Naive thymus-derived CD4-positive, alpha-beta T cell (primary cell): ENCODE results near the gene DNM3. TPM values are rescaled to one million over a fixed set of nuclear protein-coding genes. Genes with fewer than 3 reads are reported as not detected.

ENCODE experiments used
- ATAC-seq: fragments of 150-1000 bp; cut with Tn5 transposase; 2 replicates; pipeline ENCODE4 v1.10.0; 2021; ENCODE audit warnings: mild to moderate bottlenecking, moderate library complexity
- CTCF ChIA-PET: fragments of 350-600 bp; sonication (Branson Sonifier 250); formaldehyde crosslinking; loops from one replicate; lab custom pipeline; 2021; ENCODE audit warnings: antibody characterized with exemption; lab: Charles Lee
- POLR2A ChIA-PET: fragments of 350-600 bp; sonication (Branson Sonifier 250); formaldehyde crosslinking; loops from one replicate; lab custom pipeline; 2021; ENCODE audit warnings: antibody characterized with exemption, inconsistent platforms; lab: Charles Lee
- DNase-seq, 9 donors: peaks; one replicate each; pipeline versions ENCODE4 v3.0.0 to v3.0.0-alpha.2; 2020 to 2022; ENCODE audit warnings: mixed read lengths in 1 of 9
- H3K27ac ChIP-seq: one replicate; pipeline ENCODE4 v1.7.0; 2013; ENCODE audit warnings: mild to moderate bottlenecking, low read depth, low read length, moderate library complexity
- H3K27me3 ChIP-seq, 2 donors: one replicate each; pipeline ENCODE4 v1.7.0; 2013; ENCODE audit warnings: low read length in 2 of 2, mild to moderate bottlenecking in 2 of 2, moderate library complexity in 2 of 2; ENCODE audit not compliant: control insufficient read depth in 2 of 2, insufficient read depth in 2 of 2
- H3K36me3 ChIP-seq, 3 experiments: 1 replicate in 2 of 3; 2 replicates in 1 of 3; pipeline ENCODE4 v1.7.0; 2013; ENCODE audit warnings: low read length in 3 of 3, mild to moderate bottlenecking in 3 of 3, moderate library complexity in 1 of 3; ENCODE audit not compliant: insufficient read depth in 3 of 3, control insufficient read depth in 2 of 3
- H3K4me1 ChIP-seq, 2 donors: one replicate each; pipeline ENCODE4 v1.7.0; 2013; ENCODE audit warnings: low read length in 2 of 2, mild to moderate bottlenecking in 2 of 2, moderate library complexity in 1 of 2; ENCODE audit not compliant: control insufficient read depth in 2 of 2, insufficient read depth in 2 of 2
- H3K4me3 ChIP-seq: 2 replicates; pipeline ENCODE4 v1.7.0; 2013; ENCODE audit warnings: mild to moderate bottlenecking, low read length
- H3K9me3 ChIP-seq, 3 experiments: 1 replicate in 2 of 3; 2 replicates in 1 of 3; pipeline ENCODE4 v1.7.0; 2013; ENCODE audit warnings: low read length in 3 of 3; ENCODE audit not compliant: control insufficient read depth in 2 of 3
- H3K27ac Mint-ChIP-seq, 9 donors: one replicate each; pipeline ENCODE4 v1.8.0; 2020 to 2022; ENCODE audit warnings: mixed read lengths in 9 of 9, mild to moderate bottlenecking in 8 of 9, moderate library complexity in 5 of 9, inconsistent platforms in 2 of 9
- H3K27me3 Mint-ChIP-seq, 5 donors: one replicate each; pipeline ENCODE4 v1.8.0; 2021 to 2022; ENCODE audit warnings: mixed read lengths in 5 of 5, mild to moderate bottlenecking in 1 of 5
- H3K36me3 Mint-ChIP-seq, 5 donors: one replicate each; pipeline ENCODE4 v1.8.0; 2020 to 2022; ENCODE audit warnings: mixed read lengths in 5 of 5, mild to moderate bottlenecking in 3 of 5, inconsistent platforms in 1 of 5
- H3K4me1 Mint-ChIP-seq, 7 donors: one replicate each; pipeline ENCODE4 v1.8.0; 2020 to 2022; ENCODE audit warnings: mixed read lengths in 7 of 7, mild to moderate bottlenecking in 3 of 7, inconsistent platforms in 1 of 7
- H3K4me3 Mint-ChIP-seq, 10 donors: one replicate each; pipeline ENCODE4 v1.8.0; 2020 to 2022; ENCODE audit warnings: mild to moderate bottlenecking in 10 of 10, mixed read lengths in 10 of 10, moderate library complexity in 6 of 10, inconsistent platforms in 2 of 10
- H3K9me3 Mint-ChIP-seq, 11 donors: one replicate each; pipeline ENCODE4 v1.8.0; 2020 to 2022; ENCODE audit warnings: mixed read lengths in 11 of 11, mild to moderate bottlenecking in 4 of 11, inconsistent platforms in 1 of 11, moderate library complexity in 1 of 11
- intact Hi-C, 2 donors: fragments of 100-400 bp; cut with micrococcal nuclease; formaldehyde crosslinking; loops; one replicate each; pipeline ENCODE4 v1.15.1; 2023
- polyA plus RNA-seq, 2 donors: library from polyadenylated mRNA; unstranded; fragments of 300-500 nt; fragmentation: Illumina TruSeq; gene quantifications; one replicate each; pipeline ENCODE4 v1.2.3, GENCODE V29; 2021
- total RNA-seq, 6 experiments: library from RNA in 5 of 6; stranded (reverse) in 5 of 6; gene quantifications; 1 replicate in 5 of 6; 2 replicates in 1 of 6; pipeline ENCODE4 v1.2.3 and lab custom pipeline; 2021 to 2026

The DNM3 gene
- total and polyA plus RNA-seq, 7 experiments from 2014 or later = 1.2 to 2.5 (median 2.0) TPM

GRCh38 chr1:172341697-172342096 lies 500.4 kb downstream of the DNM3 start:
- Mint-ChIP-seq H3K4me3 (no peak overlapping the region), H3K27ac (no peak overlapping the region), H3K9me3 (peaks cover 0 to 13% (median 2%) of the 10 kb centered on the region in 11 donors), H3K27me3 (no peaks in the 10 kb centered on the region), H3K4me1 (peaks cover 5 to 48% (median 9%) of the 10 kb centered on the region in 7 donors), H3K36me3 (peaks cover 0 to 17% (median 10%) of the 10 kb centered on the region in 5 donors)
- H3K4me1 ChIP-seq = peaks cover 0 to 4% of the 10 kb centered on the region in 2 donors
- POLR2A ChIA-PET = interaction anchor here (0.7 kb wide), 1 partner anchor 84 kb away, joined by 3 read pairs; no protein-coding TSS in a partner anchor
- intact Hi-C loops = loop anchor here in 1 of 2 donors (2.0 kb wide), 1 partner anchor 53 kb away; no protein-coding TSS in a partner anchor
- no peak overlapping the region for H3K4me3 ChIP-seq
- no peaks in the 10 kb centered on the region for H3K27me3 ChIP-seq
- CTCF ChIA-PET = no interaction called here
- H3K27ac ChIP-seq = no peak overlapping the region
- no peak for ATAC-seq
- no peak for DNase-seq
- no peaks in the 10 kb centered on the region for H3K36me3 ChIP-seq
- H3K9me3 ChIP-seq = no peaks in the 10 kb centered on the region

- H3K27me3 Mint-ChIP-seq = no peaks in the 10 kb centered on the region
- peaks cover 0 to 4% of the 10 kb centered on the region in 2 donors for H3K4me1 ChIP-seq
- no peak for ATAC-seq
- H3K4me1 Mint-ChIP-seq = peaks cover 5 to 43% (median 9%) of the 10 kb centered on the region in 7 donors
- peaks cover 7 to 24% (median 10%) of the 10 kb centered on the region in 5 donors for H3K36me3 Mint-ChIP-seq
- peaks cover 4 to 23% (median 8%) of the 10 kb centered on the region in 11 donors for H3K9me3 Mint-ChIP-seq
- no peak overlapping the region for H3K27ac Mint-ChIP-seq
- H3K27me3 ChIP-seq = no peaks in the 10 kb centered on the region
- POLR2A ChIA-PET = interaction anchor here (1.0 kb wide), 1 partner anchor 13 kb away, joined by 3 read pairs; no protein-coding TSS in a partner anchor
- H3K36me3 ChIP-seq = no peaks in the 10 kb centered on the region
- H3K4me3 Mint-ChIP-seq = no peak overlapping the region
- CTCF ChIA-PET = interaction anchor here (0.8 to 1.3 kb wide), 4 partner anchors 52 to 252 kb away, joined by 3 to 4 read pairs (median 4); no protein-coding TSS in a partner anchor
- no peak overlapping the region for H3K4me3 ChIP-seq
- intact Hi-C loops = loop anchor here in 1 of 2 donors (2.0 kb wide), 1 partner anchor 52 kb away; no protein-coding TSS in a partner anchor
- peaks cover 0 to 6% (median 0%) of the 10 kb centered on the region in 3 experiments for H3K9me3 ChIP-seq
- no peak for DNase-seq
- H3K27ac ChIP-seq = no peak overlapping the region
These were observed 501.4 kb downstream of the DNM3 start for GRCh38 chr1:172342584-172343239.

- CTCF ChIA-PET = interaction anchor here (0.7 to 1.3 kb wide), 5 partner anchors 51 to 253 kb away, joined by 3 to 4 read pairs (median 3); no protein-coding TSS in a partner anchor
- Mint-ChIP-seq H3K4me1 (peaks cover 5 to 37% (median 9%) of the 10 kb centered on the region in 7 donors), H3K36me3 (peaks cover 7 to 30% (median 10%) of the 10 kb centered on the region in 5 donors), H3K9me3 (peaks cover 6 to 25% (median 10%) of the 10 kb centered on the region in 11 donors), H3K27me3 (no peaks in the 10 kb centered on the region), H3K4me3 (peak overlapping the region in 2 of 10 donors; percentile 15 to 23), H3K27ac (peak overlapping the region in 3 of 9 donors; percentile 4 to 20 (median 12))
- Histone ChIP-seq H3K27ac (no peak overlapping the region), H3K4me1 (peaks cover 0 to under 1% of the 10 kb centered on the region in 2 donors), H3K9me3 (peaks cover 0 to 6% (median 0%) of the 10 kb centered on the region in 3 experiments), H3K27me3 (no peaks in the 10 kb centered on the region), H3K36me3 (no peaks in the 10 kb centered on the region), H3K4me3 (no peak overlapping the region)
- intact Hi-C loops = loop anchor here in 1 of 2 donors (2.0 kb wide), 1 partner anchor 51 kb away; no protein-coding TSS in a partner anchor
- ATAC-seq (no peak), DNase-seq (no peak)
- POLR2A ChIA-PET = interaction anchor here (0.6 to 1.0 kb wide), 2 partner anchors 12 to 16 kb away, joined by 3 to 4 read pairs; no protein-coding TSS in a partner anchor
These were observed 502.2 kb downstream of the DNM3 start for GRCh38 chr1:172343240-172344160.

GRCh38 chr1:172344444-172344843 lies 503.1 kb downstream of the DNM3 start:
- Histone ChIP-seq H3K4me3 (no peak overlapping the region), H3K9me3 (peaks cover 0 to 6% (median 0%) of the 10 kb centered on the region in 3 experiments), H3K27me3 (no peaks in the 10 kb centered on the region), H3K36me3 (no peaks in the 10 kb centered on the region), H3K27ac (no peak overlapping the region), H3K4me1 (no peaks in the 10 kb centered on the region)
- POLR2A ChIA-PET = no interaction called here
- intact Hi-C loops = no loop called here
- peaks cover 7 to 30% (median 10%) of the 10 kb centered on the region in 5 donors for H3K36me3 Mint-ChIP-seq
- no peak overlapping the region for H3K27ac Mint-ChIP-seq
- no peak for ATAC-seq
- H3K4me1 Mint-ChIP-seq = peaks cover 5 to 28% (median 9%) of the 10 kb centered on the region in 7 donors
- DNase-seq = no peak
- CTCF ChIA-PET = no interaction called here
- H3K4me3 Mint-ChIP-seq = peak overlapping the region in 1 of 10 donors; percentile 9
- H3K27me3 Mint-ChIP-seq = no peaks in the 10 kb centered on the region
- H3K9me3 Mint-ChIP-seq = peaks cover 6 to 25% (median 10%) of the 10 kb centered on the region in 11 donors

GRCh38 chr1:172345077-172345476 lies 503.8 kb downstream of the DNM3 start:
- Histone ChIP-seq H3K27me3 (no peaks in the 10 kb centered on the region), H3K9me3 (peaks cover 0 to 6% (median 0%) of the 10 kb centered on the region in 3 experiments), H3K27ac (no peak overlapping the region), H3K4me1 (no peaks in the 10 kb centered on the region), H3K36me3 (no peaks in the 10 kb centered on the region), H3K4me3 (no peak overlapping the region)
- POLR2A ChIA-PET = no interaction called here
- intact Hi-C loops = no loop called here
- ATAC-seq = no peak
- Mint-ChIP-seq H3K4me1 (peaks cover 5 to 22% (median 5%) of the 10 kb centered on the region in 7 donors), H3K9me3 (peaks cover 3 to 25% (median 10%) of the 10 kb centered on the region in 11 donors), H3K27me3 (no peaks in the 10 kb centered on the region), H3K4me3 (no peak overlapping the region), H3K27ac (no peak overlapping the region), H3K36me3 (peaks cover 6 to 25% (median 7%) of the 10 kb centered on the region in 5 donors)
- CTCF ChIA-PET = no interaction called here
- DNase-seq = no peak

- no peak overlapping the region for H3K27ac Mint-ChIP-seq
- no peak for DNase-seq
- H3K4me3 Mint-ChIP-seq = no peak overlapping the region
- H3K4me1 Mint-ChIP-seq = peaks cover 5 to 19% (median 5%) of the 10 kb centered on the region in 7 donors
- no peaks in the 10 kb centered on the region for H3K27me3 ChIP-seq
- H3K4me3 ChIP-seq = no peak overlapping the region
- peaks cover 3 to 25% (median 12%) of the 10 kb centered on the region in 11 donors for H3K9me3 Mint-ChIP-seq
- ChIA-PET CTCF (interaction anchor here (0.7 to 1.2 kb wide), 2 partner anchors 47 to 239 kb away, joined by 3 read pairs; no protein-coding TSS in a partner anchor), POLR2A (interaction anchor here (0.6 to 1.2 kb wide), 2 partner anchors 11 to 770 kb away, joined by 3 to 4 read pairs; no protein-coding TSS in a partner anchor)
- peaks cover 0 to 6% (median 0%) of the 10 kb centered on the region in 3 experiments for H3K9me3 ChIP-seq
- H3K36me3 Mint-ChIP-seq = peaks cover 6 to 24% (median 7%) of the 10 kb centered on the region in 5 donors
- H3K36me3 ChIP-seq = no peaks in the 10 kb centered on the region
- no peaks in the 10 kb centered on the region for H3K27me3 Mint-ChIP-seq
- H3K27ac ChIP-seq = no peak overlapping the region
- intact Hi-C loops = no loop called here
- ATAC-seq = no peak
- peaks cover 0 to 3% of the 10 kb centered on the region in 2 donors for H3K4me1 ChIP-seq
These were observed 506.1 kb downstream of the DNM3 start for GRCh38 chr1:172347416-172347815.
